GM12874 (cell line): ENCODE results near the gene CLEC2A.

Experiments
- CTCF ChIP-seq: IDR thresholded peaks from 2 replicates; pipeline ENCODE4 v1.5.1; 2011; ENCODE audit warnings: low read depth, mild to moderate bottlenecking, control low read depth, low read length, moderate library complexity; ENCODE audit not compliant: insufficient read depth

CLEC2A gene

GRCh38 chr12:9872742-9873141, 59.4 kb downstream of the CLEC2A start:
- TF ChIP-seq CTCF: no peak

GRCh38 chr12:9872162-9872561, 60.0 kb downstream of the CLEC2A start:
- no peak for TF ChIP-seq CTCF

- no peak for TF ChIP-seq CTCF
Measured at GRCh38 chr12:9870286-9870866, 61.8 kb downstream of the CLEC2A start.

- no peak for TF ChIP-seq CTCF
Measured at GRCh38 chr12:9869307-9870161, 62.6 kb downstream of the CLEC2A start, which contains the start of gene CLEC2B. TSS of gene CLEC2B (minus strand) at chr12:9869354.

- TF ChIP-seq CTCF: no peak
Measured at GRCh38 chr12:9868951-9869306, 63.2 kb downstream of the CLEC2A start.

- no peak for TF ChIP-seq CTCF
Measured at GRCh38 chr12:9868311-9868801, 63.8 kb downstream of the CLEC2A start.

GRCh38 chr12:9867531-9867930, 64.6 kb downstream of the CLEC2A start:
- no peak for TF ChIP-seq CTCF
